ENCODE measurements around the gene PAPSS1. TPM values are rescaled to one million over a fixed set of nuclear protein-coding genes. Genes with fewer than 3 reads are reported as not detected.

Gene PAPSS1
- total RNA-seq, 4 donors from 2014 or later, result 44.4 to 58.4 (median 52.0) TPM

GRCh38 chr4:107640878-107641277 lies 79.2 kb downstream of the PAPSS1 start:
- WGBS, result 58% methylated on average over 1 of the region's 1 CpG
- H3K27me3 ChIP-seq, result no peaks in the 10 kb centered on the region
- peaks cover 20% of the 10 kb centered on the region for H3K36me3 ChIP-seq
- no peak overlapping the region for H3K27ac ChIP-seq
- H3K4me3 ChIP-seq, result no peak overlapping the region
- no peak for DNase-seq (ENCODE audit: low spot score in 2 of 2)
- peaks cover 6% of the 10 kb centered on the region for H3K4me1 ChIP-seq
- H3K9me3 ChIP-seq, result no peaks in the 10 kb centered on the region
- TF ChIP-seq POLR2AphosphoS5 (IDR thresholded peaks at IDR 0.05) (no peak), EP300 (IDR thresholded peaks at IDR 0.05) (no peak), POLR2A (IDR thresholded peaks at IDR 0.05) (no peak)
- TF ChIP-seq, protein P1, sequence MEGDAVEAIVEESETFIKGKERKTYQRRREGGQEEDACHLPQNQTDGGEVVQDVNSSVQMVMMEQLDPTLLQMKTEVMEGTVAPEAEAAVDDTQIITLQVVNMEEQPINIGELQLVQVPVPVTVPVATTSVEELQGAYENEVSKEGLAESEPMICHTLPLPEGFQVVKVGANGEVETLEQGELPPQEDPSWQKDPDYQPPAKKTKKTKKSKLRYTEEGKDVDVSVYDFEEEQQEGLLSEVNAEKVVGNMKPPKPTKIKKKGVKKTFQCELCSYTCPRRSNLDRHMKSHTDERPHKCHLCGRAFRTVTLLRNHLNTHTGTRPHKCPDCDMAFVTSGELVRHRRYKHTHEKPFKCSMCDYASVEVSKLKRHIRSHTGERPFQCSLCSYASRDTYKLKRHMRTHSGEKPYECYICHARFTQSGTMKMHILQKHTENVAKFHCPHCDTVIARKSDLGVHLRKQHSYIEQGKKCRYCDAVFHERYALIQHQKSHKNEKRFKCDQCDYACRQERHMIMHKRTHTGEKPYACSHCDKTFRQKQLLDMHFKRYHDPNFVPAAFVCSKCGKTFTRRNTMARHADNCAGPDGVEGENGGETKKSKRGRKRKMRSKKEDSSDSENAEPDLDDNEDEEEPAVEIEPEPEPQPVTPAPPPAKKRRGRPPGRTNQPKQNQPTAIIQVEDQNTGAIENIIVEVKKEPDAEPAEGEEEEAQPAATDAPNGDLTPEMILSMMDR (IDR thresholded peaks at IDR 0.05), result no peak

DNA sequence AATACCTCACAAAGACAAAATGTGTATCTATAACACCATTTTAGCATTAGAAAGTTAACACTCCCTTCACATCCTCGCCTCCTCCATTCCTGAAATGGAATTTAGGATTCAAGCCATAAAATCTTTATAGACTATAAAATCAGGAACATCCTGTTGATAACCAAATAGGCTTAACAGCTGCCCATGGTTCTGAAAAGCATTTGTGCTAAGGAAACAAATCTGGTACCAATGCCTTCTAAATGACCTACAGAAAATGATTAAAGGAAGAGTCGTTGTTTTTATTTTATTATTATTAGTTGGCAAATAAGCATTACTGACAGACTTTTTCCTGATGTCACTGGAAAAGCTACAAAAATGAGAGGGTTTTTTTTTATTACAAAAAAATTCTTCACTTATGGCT lies 79.8 kb downstream of the PAPSS1 start:
- TF ChIP-seq, protein P1 (IDR thresholded peaks at IDR 0.05), result no peak
- TF ChIP-seq POLR2AphosphoS5 (IDR thresholded peaks at IDR 0.05), result no peak
- no peak for TF ChIP-seq POLR2A (IDR thresholded peaks at IDR 0.05)
- TF ChIP-seq EP300 (IDR thresholded peaks at IDR 0.05), result no peak
- 61% methylated on average over 2 of the region's 2 CpGs for WGBS
- DNase-seq (ENCODE audit: low spot score in 2 of 2), result no peak
- Histone ChIP-seq H3K36me3 (peaks cover 15% of the 10 kb centered on the region), H3K27ac (no peak overlapping the region), H3K4me1 (peaks cover 6% of the 10 kb centered on the region), H3K4me3 (no peak overlapping the region), H3K9me3 (no peaks in the 10 kb centered on the region), H3K27me3 (no peaks in the 10 kb centered on the region)

- H3K9me3 ChIP-seq, result no peaks in the 10 kb centered on the region
- DNase-seq (ENCODE audit: low spot score in 2 of 2), result no peak
- no peaks in the 10 kb centered on the region for H3K4me1 ChIP-seq
- H3K27ac ChIP-seq, result no peak overlapping the region
- 98% methylated on average over 2 of the region's 2 CpGs for WGBS
- no peak overlapping the region for H3K4me3 ChIP-seq
- H3K36me3 ChIP-seq, result peaks cover 3% of the 10 kb centered on the region
- TF ChIP-seq EP300 (IDR thresholded peaks at IDR 0.05) (no peak), POLR2AphosphoS5 (IDR thresholded peaks at IDR 0.05) (no peak), POLR2A (IDR thresholded peaks at IDR 0.05) (no peak)
- TF ChIP-seq, protein P1 (IDR thresholded peaks at IDR 0.05), result no peak
- no peaks in the 10 kb centered on the region for H3K27me3 ChIP-seq
Observed at GRCh38 chr4:107635735-107636134, 84.3 kb downstream of the PAPSS1 start.

GRCh38 chr4:107631560-107631959 lies 88.5 kb downstream of the PAPSS1 start:
- DNase-seq (ENCODE audit: low spot score in 2 of 2), result no peak
- TF ChIP-seq POLR2A (IDR thresholded peaks at IDR 0.05) (no peak), POLR2AphosphoS5 (IDR thresholded peaks at IDR 0.05) (no peak), EP300 (IDR thresholded peaks at IDR 0.05) (no peak)
- TF ChIP-seq, protein P1 (IDR thresholded peaks at IDR 0.05), result no peak
- Histone ChIP-seq H3K27ac (peak overlapping the region; percentile 27), H3K36me3 (peaks cover 4% of the 10 kb centered on the region), H3K4me3 (no peak overlapping the region), H3K9me3 (no peaks in the 10 kb centered on the region), H3K27me3 (no peaks in the 10 kb centered on the region), H3K4me1 (peaks cover 5% of the 10 kb centered on the region)
- 44% methylated on average over 6 of the region's 6 CpGs for WGBS

- no peak overlapping the region for H3K4me3 ChIP-seq
- DNase-seq (ENCODE audit: low spot score in 2 of 2), result no peak
- no peak overlapping the region for H3K27ac ChIP-seq
- TF ChIP-seq, protein P1 (IDR thresholded peaks at IDR 0.05), result no peak
- no peak for TF ChIP-seq EP300 (IDR thresholded peaks at IDR 0.05)
- TF ChIP-seq POLR2AphosphoS5 (IDR thresholded peaks at IDR 0.05), result no peak
- H3K36me3 ChIP-seq, result peaks cover 4% of the 10 kb centered on the region
- H3K4me1 ChIP-seq, result peaks cover 5% of the 10 kb centered on the region
- no peaks in the 10 kb centered on the region for H3K9me3 ChIP-seq
- H3K27me3 ChIP-seq, result no peaks in the 10 kb centered on the region
- WGBS, result 70% methylated on average over 6 of the region's 6 CpGs
Observed at GRCh38 chr4:107630185-107630705, 89.8 kb downstream of the PAPSS1 start.
